ENCODE results near the gene WNT8B. TPM values are rescaled to one million over a fixed set of nuclear protein-coding genes. Genes with fewer than 3 reads are reported as not detected.

Gene WNT8B
- total RNA-seq (2011; cell fraction: chromatin; rRNA removed; ENCODE audit: low replicate concordance) = not detected in 2 replicates
- not detected in 2 replicates for total RNA-seq (2011; cell fraction: nucleolus; rRNA removed)
- not detected in 2 replicates for total RNA-seq (2011; cell fraction: nucleoplasm; rRNA removed)
- total RNA-seq (2014; rRNA removed) (not detected in 2 replicates), total RNA-seq (2014; rRNA removed; fragmentation: Illumina TruSeq; extraction: Trizol) (not detected in 2 replicates), total RNA-seq (2015; rRNA removed; fragmentation: Illumina TruSeq; extraction: Trizol) (not detected in 2 replicates), total RNA-seq (2021) (not detected in 2 replicates), polyA plus RNA-seq (2011; rRNA removed) (not detected in 2 replicates), polyA plus RNA-seq (2014; fragmentation: Illumina TruSeq; extraction: Trizol) (not detected in 2 replicates), polyA plus RNA-seq (2014; fragmentation: Nextera tagmentation; extraction: Ambion mirVana) (not detected), polyA plus RNA-seq (2014; rRNA removed) (not detected in 2 replicates), polyA minus RNA-seq (2011; rRNA and poly(A)+ RNA removed) (not detected in 2 replicates), Bru-seq, nascent RNA (not detected), BruChase-seq, experiment 1, labeled RNA remaining after a 2-hour chase (not detected), BruChase-seq, experiment 2, labeled RNA remaining after a 6-hour chase (not detected)
- polyA plus RNA-seq (2011; cell fraction: cytosol; rRNA removed) = not detected in 2 replicates
- not detected in 2 replicates for polyA plus RNA-seq (2011; cell fraction: nucleus; rRNA removed)
- polyA plus RNA-seq (2012) = 0.06 TPM in 1 of 2 replicates, not detected in the other
- polyA minus RNA-seq (2011; cell fraction: cytosol; rRNA and poly(A)+ RNA removed) = not detected in 2 replicates
- not detected in 2 replicates for polyA minus RNA-seq (2011; cell fraction: nucleus; rRNA and poly(A)+ RNA removed)
- long read RNA-seq, experiment 1 = 0 reads
- long read RNA-seq, experiment 2 = 0 reads
- long read RNA-seq, experiment 3 = 0 reads

- POLR2A ChIA-PET = interaction anchor here (0.7 kb wide), 1 partner anchor 12 kb away, joined by 3 read pairs; no protein-coding TSS in a partner anchor
- no TSS peak for BruUV-seq (replicated peaks)
- H3K9me3 ChIP-seq (replicated peaks; ENCODE audit: control insufficient read depth, insufficient read depth, low read depth, low read length) = no peaks in the 10 kb centered on the region
- TF ChIP-seq CREBBP (IDR thresholded peaks at IDR 0.05; ENCODE audit: low read depth, low read length) (no peak), MAZ (CRISPR knock-in tag; conservative IDR thresholded peaks at IDR 0.05 in 1 of 2, IDR thresholded peaks at IDR 0.05 in 1 of 2) (no peak), YBX1 (IDR thresholded peaks at IDR 0.05) (no peak), ZFPM2 (CRISPR knock-in tag; IDR thresholded peaks at IDR 0.05) (no peak), BCL6 (CRISPR knock-in tag; IDR thresholded peaks at IDR 0.05) (no peak), ETS2 (tag; IDR thresholded peaks at IDR 0.05; ENCODE audit: borderline replicate concordance, poor library complexity, severe bottlenecking) (no peak)
- TF ChIP-seq, protein P1, sequence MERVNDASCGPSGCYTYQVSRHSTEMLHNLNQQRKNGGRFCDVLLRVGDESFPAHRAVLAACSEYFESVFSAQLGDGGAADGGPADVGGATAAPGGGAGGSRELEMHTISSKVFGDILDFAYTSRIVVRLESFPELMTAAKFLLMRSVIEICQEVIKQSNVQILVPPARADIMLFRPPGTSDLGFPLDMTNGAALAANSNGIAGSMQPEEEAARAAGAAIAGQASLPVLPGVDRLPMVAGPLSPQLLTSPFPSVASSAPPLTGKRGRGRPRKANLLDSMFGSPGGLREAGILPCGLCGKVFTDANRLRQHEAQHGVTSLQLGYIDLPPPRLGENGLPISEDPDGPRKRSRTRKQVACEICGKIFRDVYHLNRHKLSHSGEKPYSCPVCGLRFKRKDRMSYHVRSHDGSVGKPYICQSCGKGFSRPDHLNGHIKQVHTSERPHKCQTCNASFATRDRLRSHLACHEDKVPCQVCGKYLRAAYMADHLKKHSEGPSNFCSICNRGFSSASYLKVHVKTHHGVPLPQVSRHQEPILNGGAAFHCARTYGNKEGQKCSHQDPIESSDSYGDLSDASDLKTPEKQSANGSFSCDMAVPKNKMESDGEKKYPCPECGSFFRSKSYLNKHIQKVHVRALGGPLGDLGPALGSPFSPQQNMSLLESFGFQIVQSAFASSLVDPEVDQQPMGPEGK (CRISPR knock-in tag; IDR thresholded peaks at IDR 0.05; ENCODE audit: borderline replicate concordance) = no peak
- TF ChIP-seq, protein P2, sequence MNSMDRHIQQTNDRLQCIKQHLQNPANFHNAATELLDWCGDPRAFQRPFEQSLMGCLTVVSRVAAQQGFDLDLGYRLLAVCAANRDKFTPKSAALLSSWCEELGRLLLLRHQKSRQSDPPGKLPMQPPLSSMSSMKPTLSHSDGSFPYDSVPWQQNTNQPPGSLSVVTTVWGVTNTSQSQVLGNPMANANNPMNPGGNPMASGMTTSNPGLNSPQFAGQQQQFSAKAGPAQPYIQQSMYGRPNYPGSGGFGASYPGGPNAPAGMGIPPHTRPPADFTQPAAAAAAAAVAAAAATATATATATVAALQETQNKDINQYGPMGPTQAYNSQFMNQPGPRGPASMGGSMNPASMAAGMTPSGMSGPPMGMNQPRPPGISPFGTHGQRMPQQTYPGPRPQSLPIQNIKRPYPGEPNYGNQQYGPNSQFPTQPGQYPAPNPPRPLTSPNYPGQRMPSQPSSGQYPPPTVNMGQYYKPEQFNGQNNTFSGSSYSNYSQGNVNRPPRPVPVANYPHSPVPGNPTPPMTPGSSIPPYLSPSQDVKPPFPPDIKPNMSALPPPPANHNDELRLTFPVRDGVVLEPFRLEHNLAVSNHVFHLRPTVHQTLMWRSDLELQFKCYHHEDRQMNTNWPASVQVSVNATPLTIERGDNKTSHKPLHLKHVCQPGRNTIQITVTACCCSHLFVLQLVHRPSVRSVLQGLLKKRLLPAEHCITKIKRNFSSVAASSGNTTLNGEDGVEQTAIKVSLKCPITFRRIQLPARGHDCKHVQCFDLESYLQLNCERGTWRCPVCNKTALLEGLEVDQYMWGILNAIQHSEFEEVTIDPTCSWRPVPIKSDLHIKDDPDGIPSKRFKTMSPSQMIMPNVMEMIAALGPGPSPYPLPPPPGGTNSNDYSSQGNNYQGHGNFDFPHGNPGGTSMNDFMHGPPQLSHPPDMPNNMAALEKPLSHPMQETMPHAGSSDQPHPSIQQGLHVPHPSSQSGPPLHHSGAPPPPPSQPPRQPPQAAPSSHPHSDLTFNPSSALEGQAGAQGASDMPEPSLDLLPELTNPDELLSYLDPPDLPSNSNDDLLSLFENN (IDR thresholded peaks at IDR 0.05; ENCODE audit: low read depth in 2 of 2, low read length in 2 of 2) = no peak
- TF ChIP-seq, protein P3, sequence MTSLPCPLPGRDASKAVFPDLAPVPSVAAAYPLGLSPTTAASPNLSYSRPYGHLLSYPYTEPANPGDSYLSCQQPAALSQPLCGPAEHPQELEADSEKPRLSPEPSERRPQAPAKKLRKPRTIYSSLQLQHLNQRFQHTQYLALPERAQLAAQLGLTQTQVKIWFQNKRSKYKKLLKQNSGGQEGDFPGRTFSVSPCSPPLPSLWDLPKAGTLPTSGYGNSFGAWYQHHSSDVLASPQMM (CRISPR knock-in tag; IDR thresholded peaks at IDR 0.05) = no peak
- TF ChIP-seq, protein P4, sequence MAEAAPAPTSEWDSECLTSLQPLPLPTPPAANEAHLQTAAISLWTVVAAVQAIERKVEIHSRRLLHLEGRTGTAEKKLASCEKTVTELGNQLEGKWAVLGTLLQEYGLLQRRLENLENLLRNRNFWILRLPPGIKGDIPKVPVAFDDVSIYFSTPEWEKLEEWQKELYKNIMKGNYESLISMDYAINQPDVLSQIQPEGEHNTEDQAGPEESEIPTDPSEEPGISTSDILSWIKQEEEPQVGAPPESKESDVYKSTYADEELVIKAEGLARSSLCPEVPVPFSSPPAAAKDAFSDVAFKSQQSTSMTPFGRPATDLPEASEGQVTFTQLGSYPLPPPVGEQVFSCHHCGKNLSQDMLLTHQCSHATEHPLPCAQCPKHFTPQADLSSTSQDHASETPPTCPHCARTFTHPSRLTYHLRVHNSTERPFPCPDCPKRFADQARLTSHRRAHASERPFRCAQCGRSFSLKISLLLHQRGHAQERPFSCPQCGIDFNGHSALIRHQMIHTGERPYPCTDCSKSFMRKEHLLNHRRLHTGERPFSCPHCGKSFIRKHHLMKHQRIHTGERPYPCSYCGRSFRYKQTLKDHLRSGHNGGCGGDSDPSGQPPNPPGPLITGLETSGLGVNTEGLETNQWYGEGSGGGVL (CRISPR knock-in tag; IDR thresholded peaks at IDR 0.05) = no peak
Measured at GRCh38 chr10:100462709-100463108, at the start of gene WNT8B. Gene WNT8B, plus strand, starts transcription at chr10:100463009. Its CDS starts 160 bp downstream, at chr10:100463169.

More at GRCh38 chr10:100462709-100463108, at the start of gene WNT8B:
- intact Hi-C loops (cut with micrococcal nuclease) = no loop called here
- H3K36me3 ChIP-seq (ENCODE audit: control insufficient read depth, insufficient read depth, low read length) = no peaks in the 10 kb centered on the region
- H3K27me3 ChIP-seq (ENCODE audit: control insufficient read depth in 2 of 2, insufficient read depth in 2 of 2, low read length in 2 of 2) = peaks cover 2 to 4% of the 10 kb centered on the region in 2 experiments; a peak in 4 of 5 replicates
- WGBS (ENCODE audit: insufficient coverage, low coverage, missing lambda C conversion rate) = 0% methylated on average over 2 of the region's 4 CpGs
- DNase-seq (ENCODE audit: extremely low read depth in 1 of 4, low spot score in 3 of 4) (no peak), ATAC-seq (no peak), FAIRE-seq (no peak)
- no peak within 1 kb of the TSS for H3K4me3 ChIP-seq
- no peak within 1 kb of the TSS for H2AFZ ChIP-seq (ENCODE audit: low read depth, low read length)
- H3K27ac ChIP-seq (ENCODE audit: extremely low read depth, low read depth, low read length) = no peak within 1 kb of the TSS
- no peaks in the 10 kb centered on the region for H3K4me1 ChIP-seq (replicated peaks in 1 of 2; ENCODE audit: control insufficient read depth in 2 of 2, insufficient read depth in 2 of 2, low read length in 2 of 2)
- H3K9ac ChIP-seq (ENCODE audit: insufficient read depth in 1 of 2, low read depth in 2 of 2, low read length in 2 of 2) = no peak within 1 kb of the TSS
- in situ Hi-C loops (cut with MboI) = no loop called here
- no peaks in the 10 kb centered on the region for H4K20me1 ChIP-seq (replicated peaks; ENCODE audit: control insufficient read depth, insufficient read depth, low read length)
- CTCF ChIA-PET (ENCODE audit: low intra/inter-chr PET ratio) = no interaction called here
- no peak within 1 kb of the TSS for H3K4me2 ChIP-seq (ENCODE audit: insufficient read depth, low read length)
- no peaks in the 10 kb centered on the region for H3K9me1 ChIP-seq (ENCODE audit: control insufficient read depth, insufficient read depth, low read length)
- no peaks in the 10 kb centered on the region for H3K79me2 ChIP-seq (ENCODE audit: control insufficient read depth, insufficient read depth, low read length)
